OCI-LY7 (cell line): ENCODE results near the gene C1GALT1. TPM values are rescaled to one million over a fixed set of nuclear protein-coding genes. Genes with fewer than 3 reads are reported as not detected.
"Not testable (repeated sequence)": the region's sequence is repeated elsewhere in the genome, so short reads cannot be mapped to it uniquely, and the experiment has no call there.

ENCODE experiments used
- BruUV-seq: library from RNA; stranded (reverse); fragments of 400-500 nt; replicated peaks from 2 replicates; lab custom pipeline; 2021; lab: Mats Ljungman, UMichigan
- CTCF ChIA-PET: fragments of 300-600 bp; sonication (Branson Sonifier 250); formaldehyde crosslinking; loops from one replicate; lab custom pipeline; 2022; ENCODE audit warnings: antibody characterized with exemption; ENCODE audit not compliant: unreplicated experiment; lab: Charles Lee
- POLR2A ChIA-PET: fragments of 300-600 bp; sonication (Branson Sonifier 250); formaldehyde crosslinking; loops from one replicate; lab custom pipeline; 2022; ENCODE audit warnings: antibody characterized with exemption; lab: Charles Lee
- DNase-seq: peaks from one replicate; pipeline ENCODE4 v3.0.0-alpha.2; 2015; ENCODE audit warnings: low spot score
- H2AFZ ChIP-seq: fragments of 200-600 bp; sonication (generic), shearing (Covaris generic); 2 replicates; pipeline ENCODE4 v1.6.1; 2014; ENCODE audit warnings: mild to moderate bottlenecking, antibody characterized with exemption, low read length, moderate library complexity
- H3K27ac ChIP-seq: fragments of 200-600 bp; sonication (generic); 2 replicates; pipeline ENCODE4 v1.5.1; 2014; ENCODE audit warnings: mixed run types, low read depth, mild to moderate bottlenecking, moderate library complexity, low read length, inconsistent platforms; ENCODE audit not compliant: poor library complexity, severe bottlenecking
- H3K36me3 ChIP-seq: fragments of 200-600 bp; sonication (generic); 2 replicates; pipeline ENCODE4 v1.6.1; 2014; ENCODE audit warnings: mild to moderate bottlenecking, antibody characterized with exemption, low read length, moderate library complexity, mixed read lengths; ENCODE audit not compliant: insufficient read depth
- H3K4me1 ChIP-seq: fragments of 200-600 bp; sonication (generic); 2 replicates; pipeline ENCODE4 v1.5.1; 2014; ENCODE audit warnings: mild to moderate bottlenecking, low read length; ENCODE audit not compliant: insufficient read depth, poor library complexity, severe bottlenecking
- H3K4me2 ChIP-seq: fragments of 200-600 bp; sonication (generic); 2 replicates; pipeline ENCODE4 v1.6.1; 2014; ENCODE audit warnings: mild to moderate bottlenecking, low read length
- H3K4me3 ChIP-seq: fragments of 200-600 bp; sonication (generic); 2 replicates; pipeline ENCODE4 v1.5.1; 2014; ENCODE audit warnings: mild to moderate bottlenecking, low read depth, low read length; ENCODE audit not compliant: poor library complexity, severe bottlenecking
- H3K79me2 ChIP-seq: fragments of 200-600 bp; sonication (generic); 2 replicates; pipeline ENCODE4 v1.6.1; 2016; ENCODE audit warnings: low read depth, mild to moderate bottlenecking, low read length, moderate library complexity, mixed read lengths; ENCODE audit not compliant: insufficient read depth
- H3K9me2 ChIP-seq: fragments of 200-600 bp; sonication (generic); 2 replicates; pipeline ENCODE4 v1.6.1; 2016; ENCODE audit warnings: mild to moderate bottlenecking, low read length, mixed read lengths; ENCODE audit not compliant: insufficient read depth
- H3K9me3 ChIP-seq: fragments of 200-600 bp; sonication (generic); 2 replicates; pipeline ENCODE4 v1.6.1; 2014; ENCODE audit warnings: mild to moderate bottlenecking, mixed run types, low read length, mixed read lengths
- H4K20me1 ChIP-seq: fragments of 200-600 bp; sonication (generic); 2 replicates; pipeline ENCODE4 v1.6.1; 2014; ENCODE audit warnings: mild to moderate bottlenecking, antibody characterized with exemption, low read length, moderate library complexity, mixed read lengths; ENCODE audit not compliant: insufficient read depth
- EZH2phosphoT487 ChIP-seq: fragments of 200-600 bp; sonication (generic); IDR thresholded peaks from 2 replicates; pipeline ENCODE4 v1.6.1; 2018; ENCODE audit warnings: low read depth, borderline replicate concordance, mild to moderate bottlenecking, mixed run types, antibody characterized with exemption, low read length, moderate library complexity, mixed read lengths
- intact Hi-C: fragments of 100-400 bp; cut with micrococcal nuclease; formaldehyde crosslinking; loops from one replicate; pipeline ENCODE4 v1.10.0; 2022; ENCODE audit not compliant: unreplicated experiment
- total RNA-seq, 2 experiments: library from RNA; depleted of rRNA in 1 of 2; stranded (reverse); fragments of >200 nt in 1 of 2; shearing (Covaris generic) in 1 of 2; gene quantifications; 2 replicates each; pipeline ENCODE4 v1.2.3, GENCODE V29; 2014 to 2022
- TF ChIP-seq, protein P1 (sequence below): fragments of 200-600 bp; sonication (generic); conservative IDR thresholded peaks from 2 replicates; pipeline ENCODE4 v1.5.1; 2014; ENCODE audit warnings: mild to moderate bottlenecking, antibody characterized with exemption, low read length, moderate library complexity, mixed read lengths

Gene C1GALT1
- total RNA-seq, 2 experiments from 2014 or later, result 18.9 to 31.6 TPM

DNA sequence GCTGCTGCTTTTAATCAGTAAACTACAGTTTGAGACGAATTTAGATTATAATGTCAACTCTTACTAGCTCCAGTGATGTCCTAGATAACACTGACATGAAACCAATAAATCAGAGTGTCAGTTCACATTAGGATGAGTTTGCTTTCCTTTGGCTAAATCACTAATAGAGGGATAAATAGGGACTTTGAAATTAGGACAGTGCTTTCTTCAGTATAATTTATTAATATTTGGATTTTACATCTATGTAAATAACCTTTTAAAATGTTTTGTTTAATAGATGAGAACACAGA, 55.6 kb downstream of the C1GALT1 start:
- TF ChIP-seq, protein P1, sequence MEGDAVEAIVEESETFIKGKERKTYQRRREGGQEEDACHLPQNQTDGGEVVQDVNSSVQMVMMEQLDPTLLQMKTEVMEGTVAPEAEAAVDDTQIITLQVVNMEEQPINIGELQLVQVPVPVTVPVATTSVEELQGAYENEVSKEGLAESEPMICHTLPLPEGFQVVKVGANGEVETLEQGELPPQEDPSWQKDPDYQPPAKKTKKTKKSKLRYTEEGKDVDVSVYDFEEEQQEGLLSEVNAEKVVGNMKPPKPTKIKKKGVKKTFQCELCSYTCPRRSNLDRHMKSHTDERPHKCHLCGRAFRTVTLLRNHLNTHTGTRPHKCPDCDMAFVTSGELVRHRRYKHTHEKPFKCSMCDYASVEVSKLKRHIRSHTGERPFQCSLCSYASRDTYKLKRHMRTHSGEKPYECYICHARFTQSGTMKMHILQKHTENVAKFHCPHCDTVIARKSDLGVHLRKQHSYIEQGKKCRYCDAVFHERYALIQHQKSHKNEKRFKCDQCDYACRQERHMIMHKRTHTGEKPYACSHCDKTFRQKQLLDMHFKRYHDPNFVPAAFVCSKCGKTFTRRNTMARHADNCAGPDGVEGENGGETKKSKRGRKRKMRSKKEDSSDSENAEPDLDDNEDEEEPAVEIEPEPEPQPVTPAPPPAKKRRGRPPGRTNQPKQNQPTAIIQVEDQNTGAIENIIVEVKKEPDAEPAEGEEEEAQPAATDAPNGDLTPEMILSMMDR, result no peak
- no peak for TF ChIP-seq EZH2phosphoT487
- DNase-seq, result no peak
- H3K9me3 ChIP-seq, result no peaks in the 10 kb centered on the region
- POLR2A ChIA-PET, result interaction anchor here (1.4 kb wide), 1 partner anchor 32 kb away, joined by 5 read pairs; no protein-coding TSS in a partner anchor
- H3K36me3 ChIP-seq, result peaks cover 58% of the 10 kb centered on the region
- no peaks in the 10 kb centered on the region for H3K9me2 ChIP-seq
- H2AFZ ChIP-seq, result no peak overlapping the region
- no peak overlapping the region for H3K4me3 ChIP-seq
- H3K4me1 ChIP-seq, result peaks cover 3% of the 10 kb centered on the region
- CTCF ChIA-PET, result no interaction called here
- H4K20me1 ChIP-seq, result no peaks in the 10 kb centered on the region
- no peaks in the 10 kb centered on the region for H3K79me2 ChIP-seq
- H3K27ac ChIP-seq, result no peak overlapping the region
- no TSS peak for BruUV-seq
- H3K4me2 ChIP-seq, result no peak overlapping the region
- intact Hi-C loops, result no loop called here

DNA sequence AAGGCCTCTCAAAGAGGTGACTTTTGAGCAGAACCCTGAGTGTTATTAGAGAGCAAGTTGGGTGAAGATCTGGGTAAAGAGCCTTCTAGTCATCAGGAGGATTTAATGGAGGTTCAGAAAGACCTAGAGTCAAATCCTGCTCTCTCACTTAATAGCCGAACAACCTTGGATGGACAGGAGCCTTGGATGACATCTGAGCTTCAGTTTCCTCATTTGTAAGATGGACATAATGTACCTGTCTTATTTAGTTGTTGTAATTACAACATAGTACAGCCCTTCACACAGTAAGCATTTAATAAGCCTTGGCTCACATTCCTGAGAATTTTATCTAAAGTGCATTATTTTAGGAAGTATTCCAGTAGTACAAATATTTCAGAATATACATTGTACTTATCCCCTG, 57.0 kb downstream of the C1GALT1 start:
- CTCF ChIA-PET, result no interaction called here
- BruUV-seq, result no TSS peak
- intact Hi-C loops, result no loop called here

DNA sequence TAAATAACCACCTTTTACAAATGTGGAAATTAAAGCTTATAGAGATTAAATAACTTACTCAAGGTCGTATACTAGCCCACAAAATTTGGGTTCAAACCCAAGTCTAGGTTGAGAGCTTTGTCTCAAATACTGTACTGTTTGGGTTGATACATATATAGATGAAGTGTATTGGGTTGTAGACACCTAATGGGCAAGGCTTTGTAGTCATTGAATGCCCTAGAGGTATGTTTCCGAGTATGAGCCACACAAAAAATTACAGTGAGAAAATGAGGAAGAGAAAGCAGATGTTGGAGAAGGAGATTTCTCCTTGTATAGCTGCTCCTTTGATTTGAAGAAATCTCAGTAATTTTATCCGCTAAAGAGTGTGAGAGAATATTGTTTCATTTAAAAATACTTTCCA, 60.6 kb downstream of the C1GALT1 start:
- no peak overlapping the region for H3K27ac ChIP-seq
- H3K4me2 ChIP-seq, result no peak overlapping the region
- H4K20me1 ChIP-seq, result no peaks in the 10 kb centered on the region
- H3K9me2 ChIP-seq, result no peaks in the 10 kb centered on the region
- H3K36me3 ChIP-seq, result peaks cover 72% of the 10 kb centered on the region
- no peak overlapping the region for H3K4me3 ChIP-seq
- ChIA-PET POLR2A (interaction anchor here (0.6 to 2.3 kb wide), 4 partner anchors 9 to 51 kb away, joined by 3 to 12 read pairs (median 3); no protein-coding TSS in a partner anchor), CTCF (no interaction called here)
- H3K4me1 ChIP-seq, result peaks cover 9% of the 10 kb centered on the region
- no peak for TF ChIP-seq EZH2phosphoT487
- TF ChIP-seq, protein P1, result no peak
- intact Hi-C loops, result no loop called here
- no peak for DNase-seq
- no peak overlapping the region for H2AFZ ChIP-seq
- H3K9me3 ChIP-seq, result no peaks in the 10 kb centered on the region
- H3K79me2 ChIP-seq, result no peaks in the 10 kb centered on the region
- BruUV-seq, result no TSS peak

More for the DNA sequence above, 57.0 kb downstream of the C1GALT1 start:
- no peaks in the 10 kb centered on the region for H3K9me2 ChIP-seq
- H3K79me2 ChIP-seq, result no peaks in the 10 kb centered on the region
- TF ChIP-seq, protein P1, result no peak
- TF ChIP-seq EZH2phosphoT487, result no peak
- no peak overlapping the region for H3K4me3 ChIP-seq
- no peak overlapping the region for H3K4me2 ChIP-seq
- no peaks in the 10 kb centered on the region for H3K9me3 ChIP-seq
- peaks cover 68% of the 10 kb centered on the region for H3K36me3 ChIP-seq
- H4K20me1 ChIP-seq, result no peaks in the 10 kb centered on the region
- no peak for DNase-seq
- H3K4me1 ChIP-seq, result peaks cover 9% of the 10 kb centered on the region
- H3K27ac ChIP-seq, result no peak overlapping the region
- no peak overlapping the region for H2AFZ ChIP-seq
- POLR2A ChIA-PET, result interaction anchor here (0.8 kb wide), 1 partner anchor 13 kb away, joined by 3 read pairs; no protein-coding TSS in a partner anchor

DNA sequence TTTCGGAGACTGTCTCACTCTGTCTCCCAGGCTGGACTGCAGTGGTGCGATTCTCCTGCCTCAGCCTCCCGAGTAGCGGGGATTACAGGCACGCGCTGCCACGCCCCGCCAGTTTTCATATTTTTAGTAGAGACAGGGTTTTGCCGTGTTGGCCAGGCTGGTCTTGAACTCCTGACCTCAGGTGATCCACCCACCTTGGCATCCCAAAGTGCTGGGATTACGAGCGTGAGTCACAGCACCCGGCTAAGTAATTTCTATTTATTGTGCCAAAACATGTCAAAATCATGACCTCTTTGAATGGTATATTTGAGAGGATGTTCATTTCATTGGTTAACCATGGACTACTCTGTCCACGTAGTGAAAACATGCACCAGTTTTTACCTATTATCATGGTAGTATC, 62.9 kb downstream of the C1GALT1 start:
- CTCF ChIA-PET, intact Hi-C loops, H3K4me2 ChIP-seq, DNase-seq, H4K20me1 ChIP-seq, H3K79me2 ChIP-seq, H3K9me2 ChIP-seq, BruUV-seq, H3K9me3 ChIP-seq, H3K4me3 ChIP-seq, H3K27ac ChIP-seq, POLR2A ChIA-PET, H2AFZ ChIP-seq: not testable (repeated sequence)
- peaks cover 49% of the 10 kb centered on the region for H3K36me3 ChIP-seq
- peaks cover 32% of the 10 kb centered on the region for H3K4me1 ChIP-seq
